Stimulated activated CD8-positive, alpha-beta memory T cell treated with anti-CD3 and anti-CD28 coated beads, Interleukin-12 subunit alpha, Interleukin-12 subunit beta, amount 100 ng/mL, for 24 hours (primary cell): ENCODE measurements around the gene PHYKPL.
"Not testable (repeated sequence)": the region's sequence is repeated elsewhere in the genome, so short reads cannot be mapped to it uniquely, and the experiment has no call there.

Experiments
- DNase-seq: peaks from one replicate; pipeline ENCODE4 v3.0.0-alpha.2; 2020; ENCODE audit errors: extremely low read depth

PHYKPL gene

DNA sequence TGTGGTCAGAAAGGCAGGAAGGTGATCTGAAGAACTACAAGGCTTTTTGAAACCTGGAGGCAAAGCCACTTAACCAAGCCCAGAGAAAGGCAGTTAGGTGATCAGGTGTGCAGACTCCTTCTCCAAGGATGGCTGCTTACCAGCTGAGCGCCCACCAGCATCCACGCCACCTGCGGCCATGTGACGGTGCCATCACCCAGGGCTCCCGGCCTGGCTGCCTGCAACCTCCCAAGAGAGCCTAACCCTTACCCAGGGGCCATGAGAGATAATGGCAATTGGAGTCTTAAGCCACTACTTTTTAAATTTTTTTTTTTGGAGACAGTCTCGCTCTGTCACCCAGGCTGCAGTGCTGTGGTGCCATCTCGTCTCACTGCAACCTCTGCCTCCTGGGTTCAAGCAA lies 33.1 kb upstream of the PHYKPL start:
- DNase-seq = no peak

GRCh38 chr5:178264044-178264443 lies 31.4 kb upstream of the PHYKPL start:
- DNase-seq = no peak

DNA sequence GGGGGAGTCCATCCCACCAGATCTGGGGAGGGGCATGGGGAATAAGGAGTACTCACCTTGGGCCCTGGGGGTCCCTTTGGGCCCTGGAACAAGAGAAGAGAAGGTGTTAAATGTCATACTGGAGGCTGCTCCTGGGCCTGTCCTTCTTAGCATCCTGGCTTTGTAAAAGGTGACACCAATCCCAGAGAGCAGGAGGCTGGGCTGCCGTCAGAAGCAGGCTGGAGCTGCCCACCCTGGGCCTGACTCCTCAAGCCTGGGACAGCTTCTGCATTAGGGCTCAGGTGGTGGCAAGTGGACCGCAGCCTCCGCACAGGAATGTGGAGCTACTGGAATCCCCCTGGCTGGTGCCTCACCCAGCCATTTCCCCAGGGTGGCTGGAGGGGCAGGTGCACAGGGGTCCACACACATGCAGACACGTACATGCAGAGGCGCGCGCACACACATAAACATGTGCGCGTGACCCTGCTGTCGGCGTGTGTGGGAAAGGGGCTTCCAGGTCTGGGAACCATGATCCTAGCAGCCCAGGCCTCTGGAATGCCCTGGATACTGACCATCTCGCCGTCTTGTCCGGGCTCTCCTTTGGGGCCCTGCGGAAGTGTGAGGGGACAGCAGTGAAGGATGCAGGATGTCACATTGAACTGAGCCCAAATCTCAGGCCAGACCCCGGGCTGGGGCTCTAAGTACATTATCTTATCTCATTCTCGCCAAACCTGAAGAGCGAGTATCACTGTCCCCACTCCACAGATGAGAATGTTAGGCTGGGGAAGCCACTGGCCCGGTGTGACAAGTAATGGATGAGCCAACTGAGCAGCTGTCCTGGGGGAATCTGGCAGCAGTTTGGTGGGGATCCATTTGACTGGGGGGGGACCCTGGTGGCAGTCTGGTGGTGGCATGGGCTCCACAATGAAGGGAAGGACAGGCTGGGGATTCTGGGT lies 29.3 kb upstream of the PHYKPL start:
- no peak for DNase-seq

GRCh38 chr5:178259623-178260536 lies 27.3 kb upstream of the PHYKPL start:
- no peak for DNase-seq

DNA sequence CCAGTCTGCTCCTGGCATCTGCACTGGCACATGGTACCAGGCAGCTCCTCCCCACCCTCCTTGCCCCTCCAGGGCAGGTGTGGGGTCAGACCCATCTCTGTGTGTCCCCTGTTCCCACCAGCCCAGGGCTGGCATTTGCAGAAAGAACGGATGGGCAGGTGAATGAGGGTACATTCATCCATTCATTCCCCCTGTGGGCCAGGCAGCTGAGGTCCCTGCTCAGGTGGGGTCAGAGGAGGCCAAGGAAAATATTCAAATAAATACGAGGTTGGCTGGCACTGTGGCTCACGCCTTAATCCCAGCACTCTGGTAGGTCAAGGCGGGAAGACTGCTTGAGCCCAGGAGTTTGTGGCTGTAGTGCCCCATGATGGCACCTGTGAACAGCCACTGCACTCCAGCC lies 25.0 kb upstream of the PHYKPL start:
- DNase-seq = no peak

- no peak for DNase-seq
Measured at GRCh38 chr5:178256746-178257145, 24.1 kb upstream of the PHYKPL start.

GRCh38 chr5:178253632-178254031 lies 21.0 kb upstream of the PHYKPL start:
- not testable (repeated sequence) for DNase-seq

DNA sequence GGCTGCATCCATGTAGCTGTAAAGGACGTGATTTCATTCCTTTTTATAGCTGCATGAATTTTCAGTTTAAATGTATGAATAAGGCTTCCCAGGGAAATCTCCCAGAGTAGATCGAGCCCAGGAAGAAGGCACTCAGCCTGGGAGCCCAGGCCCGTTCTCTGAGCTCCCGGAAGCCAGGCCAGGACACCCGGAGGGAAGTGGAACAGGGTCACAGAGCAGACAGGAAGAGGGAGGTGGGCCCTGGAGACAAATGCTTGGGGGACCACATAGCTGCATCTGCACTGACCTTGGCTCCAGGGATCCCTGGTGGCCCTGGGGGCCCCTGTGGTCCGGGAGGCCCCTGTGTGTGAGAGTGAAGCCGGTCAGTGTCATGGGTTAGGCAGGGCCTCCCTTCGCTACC lies 19.7 kb upstream of the PHYKPL start:
- DNase-seq = no peak

DNA sequence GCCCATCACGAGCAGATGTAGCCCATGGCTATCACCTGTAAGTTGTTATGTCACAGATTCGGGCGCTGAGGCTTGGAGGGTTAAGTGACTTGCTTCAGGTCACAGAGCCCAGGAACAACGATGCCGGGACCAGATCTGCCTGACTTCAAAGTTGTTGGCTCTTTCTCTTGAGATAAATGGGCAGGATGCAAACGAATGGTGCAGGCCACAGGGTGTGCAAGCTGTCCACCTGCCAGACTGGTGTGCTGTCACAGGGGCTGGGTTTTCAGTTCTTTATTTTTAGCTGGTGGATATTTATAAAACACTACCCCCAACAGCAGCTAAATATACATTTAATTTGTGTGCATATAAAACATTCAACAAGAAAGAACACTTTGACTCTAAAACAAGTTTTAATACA lies 17.7 kb upstream of the PHYKPL start:
- no peak for DNase-seq

GRCh38 chr5:178249191-178249989 lies 16.8 kb upstream of the PHYKPL start:
- DNase-seq = no peak

GRCh38 chr5:178248750-178249149 lies 16.1 kb upstream of the PHYKPL start:
- DNase-seq = no peak

DNA sequence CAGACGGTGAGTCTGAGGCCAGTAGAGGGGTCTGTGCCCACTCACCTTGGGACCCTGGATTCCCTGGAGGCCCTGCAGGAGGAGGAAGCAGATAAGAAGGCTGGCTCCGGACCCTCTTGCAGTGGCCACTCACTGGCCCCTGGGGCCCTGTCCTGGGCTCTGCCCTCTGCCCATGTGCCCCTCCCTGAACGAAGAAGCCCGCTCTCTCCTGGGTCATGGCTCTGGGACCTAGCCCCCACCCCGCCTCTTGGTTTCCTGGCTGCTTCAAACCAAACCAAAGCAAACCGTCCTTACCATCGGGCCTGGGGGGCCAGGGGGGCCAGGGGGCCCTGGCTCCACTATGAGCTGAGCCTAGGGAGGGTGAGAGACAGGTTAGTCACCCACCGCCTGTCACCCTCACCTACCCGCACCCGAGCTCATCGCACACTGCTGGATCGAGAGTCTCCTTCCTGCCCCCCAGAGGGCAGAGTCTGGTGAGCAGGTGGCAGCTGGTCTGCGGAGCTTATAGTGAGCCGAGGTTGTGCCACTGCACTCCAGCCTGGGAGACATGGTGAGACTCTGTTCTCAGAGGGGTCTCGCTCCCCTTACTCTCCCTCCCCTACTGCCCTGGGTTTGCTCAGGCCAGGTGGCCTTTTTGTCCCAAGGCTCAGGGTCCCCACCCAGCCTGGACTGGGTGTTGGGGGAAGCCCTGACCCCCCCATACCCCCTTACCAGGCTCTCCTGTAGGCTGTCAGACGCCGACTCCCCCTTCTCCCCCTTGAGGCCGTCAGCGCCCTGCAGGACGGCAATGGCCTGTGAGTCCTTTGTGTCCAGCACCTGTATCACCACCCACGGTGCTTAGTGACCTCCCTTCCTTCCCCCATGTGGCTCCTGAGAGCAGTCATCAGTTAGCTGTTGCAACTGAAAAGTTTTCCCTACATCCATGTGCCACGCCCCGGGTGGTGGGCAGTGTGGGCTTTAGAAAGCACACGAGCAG lies 15.2 kb upstream of the PHYKPL start:
- no peak for DNase-seq

- no peak for DNase-seq
Measured at GRCh38 chr5:178246624-178247279, 14.2 kb upstream of the PHYKPL start.

DNA sequence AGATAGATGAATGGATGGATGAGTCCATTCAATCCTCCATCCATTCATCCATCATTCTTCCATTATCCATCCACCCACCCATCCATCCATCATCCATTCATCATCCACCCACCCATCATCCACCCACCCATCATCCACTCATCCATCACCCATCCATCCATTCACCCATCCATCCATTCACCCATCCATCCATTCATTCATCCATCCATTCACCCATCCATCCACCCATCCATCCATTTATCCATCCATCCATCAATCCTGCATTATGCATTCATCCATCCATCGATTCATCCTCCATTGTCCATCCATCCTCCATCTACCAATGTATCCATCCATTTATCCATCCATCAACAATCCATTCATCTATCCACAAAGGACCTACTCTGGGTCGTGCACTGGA lies 12.8 kb upstream of the PHYKPL start:
- no peak for DNase-seq

DNA sequence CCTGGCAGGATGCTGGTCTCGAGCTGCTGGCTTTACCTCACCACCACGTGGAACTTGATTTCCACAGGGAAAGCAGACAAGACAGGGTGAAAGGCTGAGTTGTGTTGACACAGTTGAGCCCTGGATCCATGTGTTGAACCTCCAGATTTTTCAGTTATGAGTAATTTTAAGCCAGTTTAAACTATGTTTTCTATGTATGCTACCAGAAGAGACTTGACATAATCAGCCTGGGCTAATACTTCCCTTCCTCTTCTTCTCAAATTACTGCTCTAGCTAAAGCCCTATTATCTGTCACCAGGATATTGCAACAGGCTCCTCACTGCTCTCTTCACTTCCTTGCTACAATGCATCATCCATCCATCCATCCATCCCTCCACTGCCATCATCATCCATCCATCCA lies 12.0 kb upstream of the PHYKPL start:
- no peak for DNase-seq

DNA sequence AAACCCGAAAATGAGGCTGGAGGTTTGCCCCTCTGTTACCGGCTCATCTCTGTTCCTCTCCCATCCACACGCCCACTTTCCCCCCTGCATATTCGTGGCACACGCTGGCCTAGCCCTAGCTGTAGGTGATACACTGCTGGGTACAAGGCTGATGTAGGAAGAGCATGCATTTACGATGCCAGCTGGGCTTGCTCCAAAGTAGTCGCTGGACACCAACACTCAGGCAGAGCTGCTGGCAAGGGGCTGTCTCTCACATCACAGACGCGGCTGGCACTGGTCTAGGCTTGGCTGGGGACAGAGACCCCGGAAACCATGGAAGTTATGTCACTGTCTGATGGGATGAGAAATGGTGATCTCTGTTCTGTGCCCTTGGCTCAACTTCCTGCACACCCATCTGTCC lies 9.8 kb upstream of the PHYKPL start:
- no peak for DNase-seq

- DNase-seq = no peak
Measured at GRCh38 chr5:178241688-178242231, 9.2 kb upstream of the PHYKPL start.

- DNase-seq = no peak
Measured at GRCh38 chr5:178241231-178241663, 8.6 kb upstream of the PHYKPL start.

GRCh38 chr5:178240766-178241165 lies 8.2 kb upstream of the PHYKPL start:
- DNase-seq = no peak

DNA sequence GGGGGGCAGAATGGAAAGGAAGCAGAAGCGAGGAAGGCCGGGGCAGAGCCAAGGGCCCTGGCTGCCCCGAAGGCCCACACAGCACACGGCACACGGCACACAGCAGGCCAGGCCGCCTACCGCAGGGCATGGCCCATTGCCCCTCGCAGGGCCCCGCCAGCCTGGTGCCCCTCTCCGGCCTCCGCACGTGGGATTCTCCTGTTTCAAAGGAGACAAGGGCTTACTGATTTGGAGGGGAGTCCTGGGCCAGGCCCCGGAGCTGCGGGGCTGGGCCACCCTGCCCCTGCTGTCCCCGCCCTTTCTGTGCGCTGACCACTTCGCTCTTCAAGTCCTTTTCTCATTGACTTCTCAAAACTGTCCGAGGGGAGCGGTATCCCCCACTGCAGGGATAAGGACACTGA lies 7.7 kb upstream of the PHYKPL start:
- no peak for DNase-seq
